ENCODE data around the gene SCGB2B2. TPM values are rescaled to one million over a fixed set of nuclear protein-coding genes. Genes with fewer than 3 reads are reported as not detected.

The SCGB2B2 gene
- total RNA-seq, 1 experiment from 2014 or later = 0.20 TPM

DNA sequence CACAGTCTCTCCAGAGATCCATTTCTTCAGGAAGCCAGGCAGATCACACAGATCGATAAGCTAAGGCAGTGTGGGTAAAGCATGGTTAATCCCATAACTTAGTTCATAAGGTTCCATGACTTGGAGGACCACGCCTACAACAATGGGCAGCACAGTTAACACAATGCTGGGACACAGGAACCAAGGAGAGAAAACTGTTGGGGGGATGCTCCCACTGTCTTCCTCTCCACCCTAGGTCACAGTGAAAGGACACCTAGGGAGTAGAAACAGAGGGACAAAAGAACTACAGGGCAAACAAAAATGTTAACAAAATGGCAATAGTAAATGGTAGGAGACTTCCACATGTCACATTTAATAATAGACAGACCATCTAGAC, 36.3 kb upstream of the SCGB2B2 start:
- CTCF ChIA-PET = interaction anchor here (0.9 to 2.7 kb wide), 5 partner anchors 73 to 766 kb away, joined by 3 to 26 read pairs (median 3); no protein-coding TSS in a partner anchor
- Mint-ChIP-seq H3K4me3 (no peak overlapping the region), H3K36me3 (peaks cover 34% of the 10 kb centered on the region), H3K27me3 (ENCODE audit: low read depth) (peaks cover 60% of the 10 kb centered on the region), H3K9me3 (peaks cover 78% of the 10 kb centered on the region), H3K27ac (no peak overlapping the region), H3K4me1 (peaks cover 14% of the 10 kb centered on the region)
- ATAC-seq (no peak), DNase-seq (ENCODE audit: low spot score) (no peak)
- POLR2A ChIA-PET = no interaction called here
- TF ChIP-seq, protein P1, sequence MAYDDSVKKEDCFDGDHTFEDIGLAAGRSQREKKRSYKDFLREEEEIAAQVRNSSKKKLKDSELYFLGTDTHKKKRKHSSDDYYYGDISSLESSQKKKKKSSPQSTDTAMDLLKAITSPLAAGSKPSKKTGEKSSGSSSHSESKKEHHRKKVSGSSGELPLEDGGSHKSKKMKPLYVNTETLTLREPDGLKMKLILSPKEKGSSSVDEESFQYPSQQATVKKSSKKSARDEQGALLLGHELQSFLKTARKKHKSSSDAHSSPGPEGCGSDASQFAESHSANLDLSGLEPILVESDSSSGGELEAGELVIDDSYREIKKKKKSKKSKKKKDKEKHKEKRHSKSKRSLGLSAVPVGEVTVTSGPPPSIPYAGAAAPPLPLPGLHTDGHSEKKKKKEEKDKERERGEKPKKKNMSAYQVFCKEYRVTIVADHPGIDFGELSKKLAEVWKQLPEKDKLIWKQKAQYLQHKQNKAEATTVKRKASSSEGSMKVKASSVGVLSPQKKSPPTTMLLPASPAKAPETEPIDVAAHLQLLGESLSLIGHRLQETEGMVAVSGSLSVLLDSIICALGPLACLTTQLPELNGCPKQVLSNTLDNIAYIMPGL (CRISPR knock-in tag; IDR thresholded peaks at IDR 0.05) = no peak
- TF ChIP-seq JAZF1 (CRISPR knock-in tag; IDR thresholded peaks at IDR 0.05) = no peak
- no peak for TF ChIP-seq NFYB (CRISPR knock-in tag; conservative IDR thresholded peaks at IDR 0.05; ENCODE audit: low read depth)
- TF ChIP-seq, protein P2, sequence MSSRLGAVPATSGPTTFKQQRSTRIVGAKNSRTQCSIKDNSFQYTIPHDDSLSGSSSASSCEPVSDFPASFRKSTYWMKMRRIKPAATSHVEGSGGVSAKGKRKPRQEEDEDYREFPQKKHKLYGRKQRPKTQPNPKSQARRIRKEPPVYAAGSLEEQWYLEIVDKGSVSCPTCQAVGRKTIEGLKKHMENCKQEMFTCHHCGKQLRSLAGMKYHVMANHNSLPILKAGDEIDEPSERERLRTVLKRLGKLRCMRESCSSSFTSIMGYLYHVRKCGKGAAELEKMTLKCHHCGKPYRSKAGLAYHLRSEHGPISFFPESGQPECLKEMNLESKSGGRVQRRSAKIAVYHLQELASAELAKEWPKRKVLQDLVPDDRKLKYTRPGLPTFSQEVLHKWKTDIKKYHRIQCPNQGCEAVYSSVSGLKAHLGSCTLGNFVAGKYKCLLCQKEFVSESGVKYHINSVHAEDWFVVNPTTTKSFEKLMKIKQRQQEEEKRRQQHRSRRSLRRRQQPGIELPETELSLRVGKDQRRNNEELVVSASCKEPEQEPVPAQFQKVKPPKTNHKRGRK (CRISPR knock-in tag; IDR thresholded peaks at IDR 0.05; ENCODE audit: borderline replicate concordance) = no peak
- TF ChIP-seq, protein P3, sequence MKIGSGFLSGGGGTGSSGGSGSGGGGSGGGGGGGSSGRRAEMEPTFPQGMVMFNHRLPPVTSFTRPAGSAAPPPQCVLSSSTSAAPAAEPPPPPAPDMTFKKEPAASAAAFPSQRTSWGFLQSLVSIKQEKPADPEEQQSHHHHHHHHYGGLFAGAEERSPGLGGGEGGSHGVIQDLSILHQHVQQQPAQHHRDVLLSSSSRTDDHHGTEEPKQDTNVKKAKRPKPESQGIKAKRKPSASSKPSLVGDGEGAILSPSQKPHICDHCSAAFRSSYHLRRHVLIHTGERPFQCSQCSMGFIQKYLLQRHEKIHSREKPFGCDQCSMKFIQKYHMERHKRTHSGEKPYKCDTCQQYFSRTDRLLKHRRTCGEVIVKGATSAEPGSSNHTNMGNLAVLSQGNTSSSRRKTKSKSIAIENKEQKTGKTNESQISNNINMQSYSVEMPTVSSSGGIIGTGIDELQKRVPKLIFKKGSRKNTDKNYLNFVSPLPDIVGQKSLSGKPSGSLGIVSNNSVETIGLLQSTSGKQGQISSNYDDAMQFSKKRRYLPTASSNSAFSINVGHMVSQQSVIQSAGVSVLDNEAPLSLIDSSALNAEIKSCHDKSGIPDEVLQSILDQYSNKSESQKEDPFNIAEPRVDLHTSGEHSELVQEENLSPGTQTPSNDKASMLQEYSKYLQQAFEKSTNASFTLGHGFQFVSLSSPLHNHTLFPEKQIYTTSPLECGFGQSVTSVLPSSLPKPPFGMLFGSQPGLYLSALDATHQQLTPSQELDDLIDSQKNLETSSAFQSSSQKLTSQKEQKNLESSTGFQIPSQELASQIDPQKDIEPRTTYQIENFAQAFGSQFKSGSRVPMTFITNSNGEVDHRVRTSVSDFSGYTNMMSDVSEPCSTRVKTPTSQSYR (CRISPR knock-in tag; IDR thresholded peaks at IDR 0.05) = no peak
- TF ChIP-seq, protein P4, sequence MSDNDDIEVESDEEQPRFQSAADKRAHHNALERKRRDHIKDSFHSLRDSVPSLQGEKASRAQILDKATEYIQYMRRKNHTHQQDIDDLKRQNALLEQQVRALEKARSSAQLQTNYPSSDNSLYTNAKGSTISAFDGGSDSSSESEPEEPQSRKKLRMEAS (CRISPR knock-in tag; IDR thresholded peaks at IDR 0.05) = no peak
- TF ChIP-seq MXD4 (CRISPR knock-in tag; IDR thresholded peaks at IDR 0.05; ENCODE audit: borderline replicate concordance) = no peak
- TF ChIP-seq NR1H2 (CRISPR knock-in tag; IDR thresholded peaks at IDR 0.05) = no peak
- TF ChIP-seq, protein P5, sequence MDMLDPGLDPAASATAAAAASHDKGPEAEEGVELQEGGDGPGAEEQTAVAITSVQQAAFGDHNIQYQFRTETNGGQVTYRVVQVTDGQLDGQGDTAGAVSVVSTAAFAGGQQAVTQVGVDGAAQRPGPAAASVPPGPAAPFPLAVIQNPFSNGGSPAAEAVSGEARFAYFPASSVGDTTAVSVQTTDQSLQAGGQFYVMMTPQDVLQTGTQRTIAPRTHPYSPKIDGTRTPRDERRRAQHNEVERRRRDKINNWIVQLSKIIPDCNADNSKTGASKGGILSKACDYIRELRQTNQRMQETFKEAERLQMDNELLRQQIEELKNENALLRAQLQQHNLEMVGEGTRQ (CRISPR knock-in tag; IDR thresholded peaks at IDR 0.05) = no peak
- no peak for TF ChIP-seq OVOL2 (CRISPR knock-in tag; IDR thresholded peaks at IDR 0.05; ENCODE audit: borderline replicate concordance)

DNA sequence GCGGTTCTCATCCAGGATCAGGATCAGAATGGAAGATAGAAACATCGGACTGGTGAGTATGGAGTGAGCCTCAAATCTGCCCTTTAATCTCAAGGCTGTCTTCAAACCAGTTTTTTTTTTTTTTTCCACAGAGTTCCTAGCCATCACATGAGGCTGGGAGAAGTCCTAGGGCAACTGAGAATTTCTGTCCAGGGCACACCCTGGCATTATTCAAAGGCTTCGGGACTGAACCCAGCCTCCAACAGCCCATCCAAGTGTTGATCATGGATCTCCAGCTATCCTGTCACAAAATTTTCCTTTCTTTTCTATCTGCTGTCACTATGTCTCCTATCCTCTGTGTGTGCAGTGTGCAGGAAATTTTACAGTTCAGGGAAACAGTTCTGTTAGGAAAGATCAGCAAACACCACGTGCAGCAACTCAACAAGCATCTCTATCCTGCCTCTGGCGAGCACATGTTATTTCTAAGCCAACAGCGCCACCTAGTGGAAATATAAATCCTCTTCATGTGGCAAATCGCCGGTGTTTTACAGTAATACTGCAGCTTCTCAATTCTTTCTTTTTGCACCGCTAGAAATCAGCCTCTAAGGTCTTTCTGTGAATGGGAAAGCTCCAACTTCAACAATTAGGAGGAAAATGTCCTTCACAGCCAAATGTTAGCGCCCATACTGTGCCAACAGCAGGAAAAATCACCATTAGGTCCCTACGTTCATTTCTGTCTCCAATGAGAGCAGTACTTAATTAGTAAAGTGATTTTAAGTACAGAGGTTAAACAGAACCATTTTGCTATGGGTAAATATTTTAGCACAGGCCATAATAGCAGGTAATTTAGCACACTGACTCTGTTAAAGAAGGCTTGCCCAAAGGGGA, 35.7 kb upstream of the SCGB2B2 start:
- ATAC-seq = peak; percentile 47
- Mint-ChIP-seq H3K36me3 (peaks cover 34% of the 10 kb centered on the region), H3K4me1 (peaks cover 14% of the 10 kb centered on the region), H3K4me3 (peak overlapping the region; percentile 46), H3K27ac (peak overlapping the region; percentile 39; the same call in 1 of the 2 replicates), H3K9me3 (peaks cover 73% of the 10 kb centered on the region), H3K27me3 (ENCODE audit: low read depth) (peaks cover 55% of the 10 kb centered on the region)
- CTCF ChIA-PET = interaction anchor here (0.6 to 2.7 kb wide), 14 partner anchors 35 to 969 kb away, joined by 3 to 26 read pairs (median 4); partner anchors contain the start of gene ZNF302
- POLR2A ChIA-PET = interaction anchor here (0.6 to 1.7 kb wide), 2 partner anchors 35 to 210 kb away, joined by 4 to 6 read pairs; partner anchors contain the start of gene ZNF302
- DNase-seq (ENCODE audit: low spot score) = peak; percentile 40
- TF ChIP-seq, protein P5 (CRISPR knock-in tag; IDR thresholded peaks at IDR 0.05) = peak; percentile 34; the same call in 1 of the 2 replicates
- TF ChIP-seq, protein P6, sequence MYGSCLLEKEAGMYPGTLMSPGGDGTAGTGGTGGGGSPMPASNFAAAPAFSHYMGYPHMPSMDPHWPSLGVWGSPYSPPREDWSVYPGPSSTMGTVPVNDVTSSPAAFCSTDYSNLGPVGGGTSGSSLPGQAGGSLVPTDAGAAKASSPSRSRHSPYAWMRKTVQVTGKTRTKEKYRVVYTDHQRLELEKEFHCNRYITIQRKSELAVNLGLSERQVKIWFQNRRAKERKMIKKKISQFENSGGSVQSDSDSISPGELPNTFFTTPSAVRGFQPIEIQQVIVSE (CRISPR knock-in tag; IDR thresholded peaks at IDR 0.05; ENCODE audit: borderline replicate concordance) = no peak
- TF ChIP-seq ZNF671 (CRISPR knock-in tag; IDR thresholded peaks at IDR 0.05) (no peak), ZNF317 (CRISPR knock-in tag; IDR thresholded peaks at IDR 0.05; ENCODE audit: borderline replicate concordance, low read depth) (no peak), RELA (CRISPR knock-in tag; IDR thresholded peaks at IDR 0.05; ENCODE audit: borderline replicate concordance) (no peak)
- TF ChIP-seq, protein P7, sequence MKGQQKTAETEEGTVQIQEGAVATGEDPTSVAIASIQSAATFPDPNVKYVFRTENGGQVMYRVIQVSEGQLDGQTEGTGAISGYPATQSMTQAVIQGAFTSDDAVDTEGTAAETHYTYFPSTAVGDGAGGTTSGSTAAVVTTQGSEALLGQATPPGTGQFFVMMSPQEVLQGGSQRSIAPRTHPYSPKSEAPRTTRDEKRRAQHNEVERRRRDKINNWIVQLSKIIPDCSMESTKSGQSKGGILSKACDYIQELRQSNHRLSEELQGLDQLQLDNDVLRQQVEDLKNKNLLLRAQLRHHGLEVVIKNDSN (CRISPR knock-in tag; IDR thresholded peaks at IDR 0.05) = peak; percentile 32; the same call in 1 of the 2 replicates
- TF ChIP-seq, protein P8, sequence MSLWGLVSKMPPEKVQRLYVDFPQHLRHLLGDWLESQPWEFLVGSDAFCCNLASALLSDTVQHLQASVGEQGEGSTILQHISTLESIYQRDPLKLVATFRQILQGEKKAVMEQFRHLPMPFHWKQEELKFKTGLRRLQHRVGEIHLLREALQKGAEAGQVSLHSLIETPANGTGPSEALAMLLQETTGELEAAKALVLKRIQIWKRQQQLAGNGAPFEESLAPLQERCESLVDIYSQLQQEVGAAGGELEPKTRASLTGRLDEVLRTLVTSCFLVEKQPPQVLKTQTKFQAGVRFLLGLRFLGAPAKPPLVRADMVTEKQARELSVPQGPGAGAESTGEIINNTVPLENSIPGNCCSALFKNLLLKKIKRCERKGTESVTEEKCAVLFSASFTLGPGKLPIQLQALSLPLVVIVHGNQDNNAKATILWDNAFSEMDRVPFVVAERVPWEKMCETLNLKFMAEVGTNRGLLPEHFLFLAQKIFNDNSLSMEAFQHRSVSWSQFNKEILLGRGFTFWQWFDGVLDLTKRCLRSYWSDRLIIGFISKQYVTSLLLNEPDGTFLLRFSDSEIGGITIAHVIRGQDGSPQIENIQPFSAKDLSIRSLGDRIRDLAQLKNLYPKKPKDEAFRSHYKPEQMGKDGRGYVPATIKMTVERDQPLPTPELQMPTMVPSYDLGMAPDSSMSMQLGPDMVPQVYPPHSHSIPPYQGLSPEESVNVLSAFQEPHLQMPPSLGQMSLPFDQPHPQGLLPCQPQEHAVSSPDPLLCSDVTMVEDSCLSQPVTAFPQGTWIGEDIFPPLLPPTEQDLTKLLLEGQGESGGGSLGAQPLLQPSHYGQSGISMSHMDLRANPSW (CRISPR knock-in tag; conservative IDR thresholded peaks at IDR 0.05; ENCODE audit: low read depth) = no peak
- TF ChIP-seq, protein P9, sequence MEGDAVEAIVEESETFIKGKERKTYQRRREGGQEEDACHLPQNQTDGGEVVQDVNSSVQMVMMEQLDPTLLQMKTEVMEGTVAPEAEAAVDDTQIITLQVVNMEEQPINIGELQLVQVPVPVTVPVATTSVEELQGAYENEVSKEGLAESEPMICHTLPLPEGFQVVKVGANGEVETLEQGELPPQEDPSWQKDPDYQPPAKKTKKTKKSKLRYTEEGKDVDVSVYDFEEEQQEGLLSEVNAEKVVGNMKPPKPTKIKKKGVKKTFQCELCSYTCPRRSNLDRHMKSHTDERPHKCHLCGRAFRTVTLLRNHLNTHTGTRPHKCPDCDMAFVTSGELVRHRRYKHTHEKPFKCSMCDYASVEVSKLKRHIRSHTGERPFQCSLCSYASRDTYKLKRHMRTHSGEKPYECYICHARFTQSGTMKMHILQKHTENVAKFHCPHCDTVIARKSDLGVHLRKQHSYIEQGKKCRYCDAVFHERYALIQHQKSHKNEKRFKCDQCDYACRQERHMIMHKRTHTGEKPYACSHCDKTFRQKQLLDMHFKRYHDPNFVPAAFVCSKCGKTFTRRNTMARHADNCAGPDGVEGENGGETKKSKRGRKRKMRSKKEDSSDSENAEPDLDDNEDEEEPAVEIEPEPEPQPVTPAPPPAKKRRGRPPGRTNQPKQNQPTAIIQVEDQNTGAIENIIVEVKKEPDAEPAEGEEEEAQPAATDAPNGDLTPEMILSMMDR (IDR thresholded peaks at IDR 0.05) = peak; percentile 85
